ENCODE results near the gene TRIO.

- TF ChIP-seq CTCF (IDR thresholded peaks at IDR 0.05; ENCODE audit: insufficient read depth, low read length, poor library complexity, severe bottlenecking): no peak
- no peak for TF ChIP-seq EZH2phosphoT487 (conservative IDR thresholded peaks at IDR 0.05; ENCODE audit: low read length)
Observed at GRCh38 chr5:14414007-14414406, 270.9 kb downstream of the TRIO start.
